HG03378 (cell line): ENCODE data around the gene HDAC7.

Experiments
- ATAC-seq: cut with Tn5 transposase; IDR thresholded peaks from one replicate; pipeline ENCODE4 v1.9.1; 2021; ENCODE audit warnings: mild to moderate bottlenecking, moderate library complexity; ENCODE audit not compliant: unreplicated experiment

Gene HDAC7

DNA sequence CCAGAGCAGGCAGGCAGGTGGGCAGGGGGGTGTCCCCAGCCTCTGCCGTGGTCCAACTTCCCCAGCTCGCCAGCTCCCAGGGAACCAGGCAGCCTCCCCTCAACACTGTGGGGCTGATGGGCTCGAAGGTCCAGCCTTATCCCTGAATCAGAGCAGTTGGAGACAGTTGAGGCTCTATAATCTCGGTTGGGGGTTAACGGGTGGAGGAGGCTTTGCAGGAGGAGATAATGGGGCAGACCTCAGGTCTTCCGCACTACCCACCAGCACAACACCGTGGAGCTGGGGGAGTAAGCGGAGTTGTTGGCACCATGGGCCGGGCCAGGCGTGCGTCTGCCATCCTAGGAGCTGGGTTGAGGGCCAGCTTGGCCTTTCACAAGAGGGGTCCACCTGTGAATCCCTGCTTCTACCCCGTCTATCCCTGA, 13.9 kb upstream of the HDAC7 start:
- no peak for ATAC-seq

DNA sequence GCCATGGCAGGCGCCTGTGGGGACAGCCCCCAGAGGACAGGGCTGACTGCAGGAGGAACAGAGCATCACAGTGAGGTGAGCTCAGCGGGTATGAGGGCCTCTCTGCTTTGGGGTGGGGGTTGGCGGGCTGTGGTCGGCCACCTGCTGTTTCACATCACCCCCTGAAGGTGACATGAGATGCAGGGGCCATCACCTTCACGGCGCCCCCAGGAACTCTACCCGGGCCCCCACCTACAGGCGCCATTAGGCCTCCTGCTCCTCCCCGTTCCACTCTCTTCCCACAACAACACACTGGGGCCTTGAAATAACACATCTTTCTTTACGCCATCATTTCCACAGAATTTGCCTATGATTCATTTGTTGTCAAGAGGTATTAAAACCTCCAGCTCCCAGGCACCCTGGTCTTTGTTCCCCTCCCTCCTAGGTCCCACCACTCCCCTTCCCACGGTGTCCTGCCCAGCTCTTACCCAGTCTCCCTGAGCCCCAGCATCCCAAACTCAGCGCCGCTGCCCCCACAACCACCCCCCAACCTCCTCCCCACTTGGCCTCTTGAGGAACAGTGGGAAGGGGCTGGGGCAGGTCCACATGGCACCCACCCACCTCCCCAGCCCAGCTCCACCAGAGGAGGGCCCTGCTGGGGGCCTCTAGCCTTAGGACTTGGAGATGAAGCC, 12.7 kb upstream of the HDAC7 start:
- ATAC-seq, result no peak

DNA sequence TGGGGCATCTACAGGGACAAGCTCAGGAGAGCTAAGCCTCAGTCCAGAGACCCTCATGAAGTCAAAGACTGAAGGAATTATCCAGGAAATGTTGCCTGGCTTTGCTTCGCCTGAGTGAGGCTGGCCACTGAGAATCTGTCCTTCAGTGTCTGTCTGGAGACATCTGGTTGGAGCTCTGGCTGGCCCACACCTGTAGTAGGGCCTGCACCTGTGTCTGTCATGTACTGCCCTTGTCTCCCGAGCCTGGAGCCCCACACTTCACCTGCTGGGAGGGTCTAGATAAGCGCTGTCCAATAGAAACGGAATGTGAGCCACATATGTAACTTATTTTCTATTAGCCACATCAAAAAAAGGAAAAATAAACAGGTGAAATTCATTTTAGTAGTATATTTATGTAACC, 9.9 kb upstream of the HDAC7 start:
- ATAC-seq, result no peak

DNA sequence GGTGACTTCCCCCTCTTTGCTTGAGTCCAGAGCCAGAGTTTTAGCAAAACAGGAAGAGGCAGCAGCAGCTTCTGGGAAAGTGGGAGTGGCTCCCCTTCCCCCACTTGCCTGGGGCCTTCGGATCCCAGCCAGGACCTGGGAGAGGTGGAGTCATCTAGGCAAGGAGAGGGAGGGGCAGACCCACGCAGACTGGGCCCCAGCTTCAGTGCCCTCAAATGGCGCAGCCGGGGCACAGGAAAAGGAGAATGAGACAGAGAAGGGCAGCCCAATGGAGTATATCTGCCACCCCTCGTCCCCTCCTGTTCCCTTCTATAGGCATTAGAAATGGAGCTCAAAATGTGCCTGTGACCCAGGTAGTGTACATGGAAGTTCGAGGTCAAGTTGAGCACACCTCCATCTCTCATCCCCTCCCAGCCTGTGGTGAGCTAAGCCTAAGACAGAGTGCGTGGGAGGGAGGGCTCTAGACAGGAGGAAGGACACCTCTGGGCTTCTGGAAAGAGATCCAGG, 9.3 kb upstream of the HDAC7 start:
- no peak for ATAC-seq

DNA sequence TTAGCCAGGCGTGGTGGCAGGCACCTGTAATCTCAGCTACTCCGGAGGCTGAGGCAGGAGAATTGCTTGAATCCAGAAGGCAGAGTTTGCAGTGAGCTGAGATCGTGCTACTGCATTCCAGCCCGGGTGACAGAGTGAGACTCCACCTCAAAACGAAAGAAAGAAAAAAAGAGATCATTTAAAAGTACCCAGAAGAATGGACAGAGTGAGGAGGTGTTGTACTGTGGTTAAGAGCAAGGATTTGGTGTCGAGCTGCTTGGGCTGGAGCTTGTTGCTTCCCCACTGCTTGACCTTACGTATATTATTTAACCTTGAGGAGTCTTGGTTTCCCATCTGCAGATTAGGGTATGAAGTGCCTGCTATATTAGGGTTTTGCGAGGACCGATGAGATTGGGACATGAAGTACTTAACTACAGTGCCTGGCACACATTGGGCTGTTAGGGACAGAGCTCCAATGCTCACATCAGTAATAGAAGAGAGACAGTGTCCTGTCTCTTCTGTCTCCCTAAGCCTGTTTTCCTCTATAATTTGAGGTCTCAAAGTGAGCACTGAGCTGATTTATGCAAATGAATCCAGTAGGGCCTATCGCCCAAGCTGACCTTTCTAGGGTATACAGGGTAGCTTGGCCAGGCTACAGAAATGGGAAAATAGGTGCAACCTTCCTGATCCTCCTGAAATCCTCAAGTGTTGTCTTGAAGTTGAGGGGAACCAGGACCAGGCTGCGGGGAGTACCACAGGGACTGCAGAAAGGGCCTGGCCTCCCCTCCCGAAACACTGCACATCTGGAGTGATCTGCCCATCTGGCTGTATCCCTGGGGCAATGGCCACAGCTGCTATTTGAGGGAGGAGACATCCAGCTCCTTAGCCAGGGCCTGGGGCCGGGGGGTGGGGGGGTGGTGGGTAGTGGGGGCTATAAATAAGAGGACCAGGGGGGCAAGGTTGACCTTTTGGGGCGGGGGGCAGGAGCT, 8.6 kb upstream of the HDAC7 start:
- no peak for ATAC-seq

- no peak for ATAC-seq
Observed at GRCh38 chr12:47825173-47825639, 5.5 kb upstream of the HDAC7 start.

- ATAC-seq, result no peak
Observed at GRCh38 chr12:47824635-47825034, 4.9 kb upstream of the HDAC7 start.

DNA sequence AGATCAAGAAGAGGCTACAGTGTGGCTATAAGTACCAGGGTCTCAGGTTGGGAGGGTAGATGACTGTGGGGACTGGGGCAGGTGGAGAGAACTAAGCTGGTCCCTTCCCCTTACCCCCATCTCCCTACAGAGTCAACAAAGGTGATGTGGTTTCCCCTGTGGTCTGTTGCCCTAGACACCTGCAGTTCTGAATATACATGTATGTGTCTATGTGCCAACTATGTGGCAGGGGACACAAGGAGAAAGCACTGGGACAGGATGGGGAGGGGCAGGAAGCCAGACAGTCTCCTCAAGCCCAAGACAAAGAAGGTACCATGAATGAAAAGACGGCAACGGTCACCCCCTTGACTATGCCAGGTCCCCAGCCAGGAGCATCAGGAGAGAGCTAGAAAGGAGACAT, 4.5 kb upstream of the HDAC7 start:
- ATAC-seq, result no peak

GRCh38 chr12:47823422-47824086, 3.9 kb upstream of the HDAC7 start:
- ATAC-seq, result no peak

DNA sequence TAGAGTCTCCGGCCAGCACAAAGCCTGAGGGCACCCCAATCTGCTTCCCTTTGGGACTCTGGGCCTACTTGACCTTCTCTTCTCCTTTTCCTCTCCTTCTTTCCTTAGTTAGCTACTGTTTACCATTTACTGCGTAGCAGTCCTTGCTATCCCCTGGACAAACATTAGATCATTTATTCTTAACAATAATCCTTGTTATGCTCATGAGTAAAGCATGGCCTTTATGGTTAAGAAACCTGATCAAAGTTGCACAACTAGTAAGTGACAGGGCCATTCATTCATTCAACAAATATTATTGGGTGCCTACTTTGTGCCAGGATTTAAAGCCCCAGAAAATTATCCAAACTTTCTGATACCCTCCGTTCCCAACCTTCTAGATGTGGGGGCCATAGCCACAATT, 3.2 kb upstream of the HDAC7 start:
- ATAC-seq, result no peak

- ATAC-seq, result no peak
Observed at GRCh38 chr12:47822401-47822800, 2.7 kb upstream of the HDAC7 start.

GRCh38 chr12:47821346-47821706, 1.6 kb upstream of the HDAC7 start:
- no peak for ATAC-seq

GRCh38 chr12:47820631-47821345, 1.1 kb upstream of the HDAC7 start:
- ATAC-seq, result no peak

- no peak for ATAC-seq
Observed at GRCh38 chr12:47819138-47819895, 386 bp downstream of the HDAC7 start.

- ATAC-seq, result no peak
Observed at GRCh38 chr12:47818467-47819137, 1.1 kb downstream of the HDAC7 start.

- no peak for ATAC-seq
Observed at GRCh38 chr12:47818007-47818376, 1.7 kb downstream of the HDAC7 start.

DNA sequence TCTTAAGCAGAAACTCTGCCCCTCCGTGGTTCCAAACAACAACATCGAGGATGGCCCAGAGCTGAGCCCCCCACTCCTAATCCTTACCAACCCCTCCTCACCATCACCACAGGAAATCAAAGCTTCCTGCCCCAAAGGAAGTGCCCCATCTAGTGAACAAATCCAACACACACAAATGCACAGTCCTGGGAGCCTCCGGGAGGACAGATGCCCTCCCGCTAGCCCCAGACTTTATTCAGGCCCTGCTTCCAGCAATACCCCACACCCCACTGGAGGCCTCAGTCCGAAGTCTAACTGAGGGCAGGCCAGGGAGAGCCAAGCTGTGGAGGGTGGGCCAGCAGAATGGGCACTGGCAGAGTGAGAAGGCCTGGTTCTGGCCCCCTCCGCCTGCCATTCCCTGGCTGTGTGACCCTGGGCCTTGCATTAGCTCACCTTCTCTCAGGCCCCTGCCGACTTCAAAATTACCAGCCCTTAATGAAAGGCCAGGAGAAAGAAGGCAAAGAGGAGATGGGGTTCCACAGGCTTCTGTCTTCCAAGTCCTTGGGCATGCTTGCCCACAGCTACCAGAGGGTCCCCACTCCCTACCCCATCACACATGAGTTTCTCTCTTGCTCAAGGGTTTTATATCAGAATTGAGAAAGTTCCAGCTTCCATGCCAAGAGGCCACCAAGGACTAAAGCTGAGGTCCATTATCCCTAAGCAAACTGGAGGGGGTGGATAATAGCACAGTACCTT, 2.3 kb downstream of the HDAC7 start:
- ATAC-seq, result no peak

- ATAC-seq, result no peak
Observed at GRCh38 chr12:47816403-47817271, 3.1 kb downstream of the HDAC7 start.
